Stomach (tissue), 9 donors: ENCODE results near the gene WDR76. TPM values are rescaled to one million over a fixed set of nuclear protein-coding genes. Genes with fewer than 3 reads are reported as not detected.
A peak's percentile ranks its signal among the peaks of the same experiment; 100 is the strongest.

Experiments used
- DNase-seq, 2 donors: peaks; one replicate each; pipeline versions ENCODE4 v3.0.0 to v3.0.0-alpha.2; 2013 to 2019
- H3K27ac ChIP-seq, 5 donors: fragments of 200-600 bp in 4 of 5; sonication (generic) in 4 of 5; one replicate each; pipeline ENCODE4 v1.5.1; 2013 to 2019; ENCODE audit warnings: mild to moderate bottlenecking in 1 of 5, moderate library complexity in 1 of 5
- H3K27me3 ChIP-seq, 3 donors: fragments of 200-600 bp; sonication (generic); one replicate each; pipeline ENCODE4 v1.5.1; 2017 to 2019; ENCODE audit warnings: mixed run types in 1 of 3
- H3K36me3 ChIP-seq, 4 donors: fragments of 200-600 bp; sonication (generic); 1 replicate in 3 of 4; 2 replicates in 1 of 4; pipeline ENCODE4 v1.5.1; 2016 to 2019
- H3K4me1 ChIP-seq, 4 donors: fragments of 200-600 bp; sonication (generic); one replicate each; pipeline ENCODE4 v1.5.1; 2016 to 2019
- H3K4me3 ChIP-seq, 4 donors: fragments of 200-600 bp; sonication (generic) in 3 of 4; one replicate each; pipeline ENCODE4 v1.5.1; 2016 to 2019; ENCODE audit warnings: mild to moderate bottlenecking in 1 of 4
- H3K9me3 ChIP-seq, 4 donors: fragments of 200-600 bp; sonication (generic); one replicate each; pipeline ENCODE4 v1.5.1; 2016 to 2019
- EP300 ChIP-seq: sonication (generic); formaldehyde crosslinking; IDR thresholded peaks from one replicate; pipeline ENCODE4 v1.6.1; 2017; ENCODE audit warnings: antibody characterized with exemption
- POLR2A ChIP-seq, 4 donors: fragments of 450-650 bp; IDR thresholded peaks; one replicate each; pipeline ENCODE4 v1.6.1; 2016; ENCODE audit warnings: antibody characterized with exemption in 4 of 4, control low read depth in 2 of 4, mild to moderate bottlenecking in 1 of 4, moderate library complexity in 1 of 4
- POLR2AphosphoS5 ChIP-seq, 3 donors: sonication (generic); formaldehyde crosslinking; IDR thresholded peaks; one replicate each; pipeline ENCODE4 v1.6.1; 2016; ENCODE audit warnings: antibody characterized with exemption in 3 of 3
- WGBS, 5 donors: extraction: QIAGEN DNeasy Blood & Tissue Kit in 3 of 5; methylation state at CpG; one replicate each; pipeline versions ENCODE4 v1.1.5 to v1.1.7; 2013 to 2018; 5-methylcytosine and 5-hydroxymethylcytosine counted together
- intact Hi-C: fragments of 100-400 bp; cut with DNase I; formaldehyde crosslinking; loops from one replicate; pipeline ENCODE4 v1.15.1; 2023; ENCODE audit warnings: low total_unique reads
- polyA plus RNA-seq, 3 donors: library from polyadenylated mRNA; stranded (reverse); fragments of 200-250 nt; gene quantifications; one replicate each; pipeline ENCODE4 v1.2.3, GENCODE V29; 2013
- total RNA-seq, 5 donors: library from RNA; depleted of rRNA; stranded (reverse); fragments of >200 nt; gene quantifications; one replicate each; pipeline versions ENCODE4 v1.1.0 to v1.2.3, GENCODE V29; 2014 to 2016
- TF ChIP-seq, protein P1 (sequence below), 7 experiments: fragments of 450-650 bp in 4 of 7; fragments of 200-600 bp in 3 of 7; sonication (generic) in 3 of 7; IDR thresholded peaks; one replicate each; pipeline ENCODE4 v1.5.1; 2016 to 2019; ENCODE audit warnings: antibody characterized with exemption in 7 of 7, control low read depth in 2 of 7, mild to moderate bottlenecking in 1 of 7
- donor health status: healthy with polysubstance abuse.
- donor health status: Bipolar disorder and iron deficiency.
- donor health status: healthy.

Gene WDR76
- total and polyA plus RNA-seq, 8 donors: 1.2 to 14.5 (median 3.8) TPM

DNA sequence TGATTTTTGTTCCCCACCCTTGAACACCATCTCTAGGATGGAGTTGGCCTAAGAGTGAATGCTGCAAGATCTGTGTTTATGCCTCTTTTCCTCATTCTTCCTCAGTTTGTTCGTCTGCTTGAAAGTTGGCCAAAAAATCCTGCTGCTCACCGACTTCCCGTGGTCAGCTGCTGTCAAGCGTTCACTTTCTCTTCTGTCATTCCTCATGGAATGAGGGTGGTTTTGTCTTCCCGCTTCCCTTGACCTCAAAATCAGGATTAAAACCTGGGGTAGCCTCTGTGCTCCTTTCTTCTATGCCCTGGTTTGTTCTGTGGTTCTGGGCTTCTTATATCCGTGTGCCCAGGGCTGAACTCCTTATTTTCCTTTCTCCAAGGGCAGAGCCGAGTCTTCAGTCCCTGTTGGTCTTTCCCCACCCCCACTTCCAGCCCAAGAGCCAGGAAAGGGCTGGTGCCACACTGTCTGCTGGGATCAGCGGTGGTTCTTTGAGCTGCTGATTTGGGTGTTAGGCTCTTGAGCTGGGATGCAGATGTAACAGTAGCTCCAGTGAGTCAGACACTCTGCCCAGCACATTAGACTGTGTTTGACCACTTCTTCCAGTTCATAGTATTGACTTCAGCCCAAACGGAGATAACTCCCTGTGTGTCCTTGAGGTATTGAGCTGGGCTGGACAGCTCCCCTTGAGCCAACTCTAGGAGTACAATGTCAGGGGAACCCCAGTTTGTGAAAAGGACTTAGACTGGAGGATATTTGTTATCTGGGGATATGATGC, 32.3 kb upstream of the WDR76 start:
- WGBS, 5 donors: 72 to 78% (median 74%) methylated on average over 9 of the region's 9 CpGs
- intact Hi-C loops: no loop called here
- H3K4me1 ChIP-seq: peaks cover 37 to 72% (median 67%) of the 10 kb centered on the region in 4 donors
- H3K4me3 ChIP-seq: peak overlapping the region in 3 of 4 donors; percentile 63 to 89 (median 82)
- no peaks in the 10 kb centered on the region for H3K27me3 ChIP-seq
- H3K9me3 ChIP-seq: no peaks in the 10 kb centered on the region
- peaks cover 36 to 63% (median 59%) of the 10 kb centered on the region in 4 donors for H3K36me3 ChIP-seq
- TF ChIP-seq, protein P1, sequence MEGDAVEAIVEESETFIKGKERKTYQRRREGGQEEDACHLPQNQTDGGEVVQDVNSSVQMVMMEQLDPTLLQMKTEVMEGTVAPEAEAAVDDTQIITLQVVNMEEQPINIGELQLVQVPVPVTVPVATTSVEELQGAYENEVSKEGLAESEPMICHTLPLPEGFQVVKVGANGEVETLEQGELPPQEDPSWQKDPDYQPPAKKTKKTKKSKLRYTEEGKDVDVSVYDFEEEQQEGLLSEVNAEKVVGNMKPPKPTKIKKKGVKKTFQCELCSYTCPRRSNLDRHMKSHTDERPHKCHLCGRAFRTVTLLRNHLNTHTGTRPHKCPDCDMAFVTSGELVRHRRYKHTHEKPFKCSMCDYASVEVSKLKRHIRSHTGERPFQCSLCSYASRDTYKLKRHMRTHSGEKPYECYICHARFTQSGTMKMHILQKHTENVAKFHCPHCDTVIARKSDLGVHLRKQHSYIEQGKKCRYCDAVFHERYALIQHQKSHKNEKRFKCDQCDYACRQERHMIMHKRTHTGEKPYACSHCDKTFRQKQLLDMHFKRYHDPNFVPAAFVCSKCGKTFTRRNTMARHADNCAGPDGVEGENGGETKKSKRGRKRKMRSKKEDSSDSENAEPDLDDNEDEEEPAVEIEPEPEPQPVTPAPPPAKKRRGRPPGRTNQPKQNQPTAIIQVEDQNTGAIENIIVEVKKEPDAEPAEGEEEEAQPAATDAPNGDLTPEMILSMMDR (IDR thresholded peaks at IDR 0.05): no peak
- no peak for TF ChIP-seq POLR2AphosphoS5 (IDR thresholded peaks at IDR 0.05)
- peak overlapping the region; percentile 49 to 99 (median 99) for H3K27ac ChIP-seq
- DNase-seq: peak in 1 of 2 donors; percentile 54

DNA sequence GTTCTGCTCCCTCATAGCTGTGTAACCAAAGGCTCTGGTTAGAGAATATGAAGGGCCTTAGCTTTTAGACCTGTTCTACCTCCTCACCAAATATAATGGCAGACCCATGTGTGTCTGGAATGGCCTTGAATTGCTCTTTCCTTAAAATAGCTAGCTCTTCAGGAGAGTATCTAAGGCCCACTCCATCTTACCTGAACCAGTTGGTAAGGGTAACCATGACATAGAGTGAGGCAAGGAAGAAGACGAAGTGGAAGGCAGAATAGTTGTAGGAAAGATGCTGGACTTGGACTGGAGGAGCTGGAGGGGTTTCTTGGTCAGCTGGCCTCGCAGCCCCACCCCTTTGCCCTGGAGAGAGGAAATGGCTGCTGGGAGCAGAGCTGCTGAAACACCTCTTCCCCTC, 31.6 kb upstream of the WDR76 start:
- Histone ChIP-seq H3K27ac (peak overlapping the region; percentile 49 to 99 (median 99)), H3K4me1 (peaks cover 45 to 79% (median 74%) of the 10 kb centered on the region in 4 donors)
- intact Hi-C loops: no loop called here

DNA sequence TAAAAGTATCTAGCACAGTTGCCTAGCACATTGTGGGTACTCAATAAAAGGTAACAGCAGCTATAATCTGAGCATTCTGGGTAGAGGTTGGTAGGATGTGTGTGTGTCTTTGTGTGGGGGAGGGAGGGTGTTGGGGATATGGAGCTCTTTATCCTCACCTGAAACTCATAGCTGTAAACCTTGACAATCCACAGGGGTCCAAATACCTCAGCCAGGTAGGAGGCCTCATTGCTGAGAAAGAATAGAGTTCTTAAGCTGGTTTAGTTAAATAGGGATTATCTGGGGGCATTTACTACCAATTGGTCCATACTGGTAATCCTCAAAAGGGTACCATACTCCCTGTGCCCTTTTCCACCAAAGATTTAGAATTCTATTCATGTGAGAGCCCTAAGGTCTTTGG, 30.8 kb upstream of the WDR76 start:
- no peak for DNase-seq
- Histone ChIP-seq H3K36me3 (peaks cover 40 to 68% (median 62%) of the 10 kb centered on the region in 4 donors), H3K9me3 (no peaks in the 10 kb centered on the region), H3K4me3 (no peak overlapping the region), H3K4me1 (peaks cover 46 to 84% (median 78%) of the 10 kb centered on the region in 4 donors), H3K27me3 (no peaks in the 10 kb centered on the region), H3K27ac (peak overlapping the region in 4 of 5 donors; percentile 95 to 99 (median 99))
- TF ChIP-seq EP300 (no peak), POLR2AphosphoS5 (IDR thresholded peaks at IDR 0.05) (no peak), POLR2A (IDR thresholded peaks at IDR 0.05) (no peak)
- TF ChIP-seq, protein P1 (IDR thresholded peaks at IDR 0.05): no peak
- intact Hi-C loops: no loop called here

More for the DNA sequence above, 31.6 kb upstream of the WDR76 start:
- H3K27me3 ChIP-seq: no peaks in the 10 kb centered on the region
- no peak for DNase-seq
- H3K36me3 ChIP-seq: peaks cover 40 to 68% (median 62%) of the 10 kb centered on the region in 4 donors
- no peak overlapping the region for H3K4me3 ChIP-seq
- WGBS, 5 donors: 83 to 96% (median 93%) methylated on average over 2 of the region's 2 CpGs
- H3K9me3 ChIP-seq: no peaks in the 10 kb centered on the region
- no peak for TF ChIP-seq POLR2AphosphoS5 (IDR thresholded peaks at IDR 0.05)
- no peak for TF ChIP-seq POLR2A (IDR thresholded peaks at IDR 0.05)
- TF ChIP-seq, protein P1 (IDR thresholded peaks at IDR 0.05): no peak
- no peak for TF ChIP-seq EP300

DNA sequence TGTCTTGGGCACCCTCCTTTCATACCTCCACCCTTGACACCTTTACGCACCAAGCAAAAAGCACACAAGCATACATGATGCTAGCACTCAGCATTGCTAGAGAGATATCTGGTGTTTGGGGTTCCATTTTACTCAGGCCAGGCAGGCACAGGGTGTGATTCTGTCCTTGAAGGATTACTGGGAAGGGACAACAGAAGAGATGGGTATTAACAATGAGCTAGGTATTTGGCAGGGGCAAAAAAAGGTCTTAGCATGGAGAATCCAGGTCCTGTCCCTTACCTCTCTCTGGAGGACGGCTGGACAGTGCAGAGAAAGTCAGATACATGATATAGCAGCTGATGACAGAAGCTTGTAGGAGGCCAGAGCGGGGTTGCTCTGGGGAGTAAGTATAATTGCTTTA, 30.2 kb upstream of the WDR76 start:
- peaks cover 40 to 72% (median 64%) of the 10 kb centered on the region in 4 donors for H3K36me3 ChIP-seq

More for the DNA sequence above, 30.2 kb upstream of the WDR76 start:
- H3K27me3 ChIP-seq: no peaks in the 10 kb centered on the region
- 83 to 93% (median 90%) methylated on average over 3 of the region's 3 CpGs for WGBS, 5 donors
- TF ChIP-seq EP300 (no peak), POLR2AphosphoS5 (IDR thresholded peaks at IDR 0.05) (peak in 1 of 3 donors; percentile 7), POLR2A (IDR thresholded peaks at IDR 0.05) (no peak)
- TF ChIP-seq, protein P1 (IDR thresholded peaks at IDR 0.05): no peak
- H3K27ac ChIP-seq: peak overlapping the region in 3 of 5 donors; percentile 95 to 99 (median 99)
- peaks cover 46 to 85% (median 82%) of the 10 kb centered on the region in 4 donors for H3K4me1 ChIP-seq
- intact Hi-C loops: no loop called here
- H3K9me3 ChIP-seq: no peaks in the 10 kb centered on the region
- DNase-seq: no peak
- H3K4me3 ChIP-seq: no peak overlapping the region
